Stromal cell of bone marrow (primary cell): ENCODE measurements around the gene TLE3.
"Not testable (repeated sequence)": the region's sequence is repeated elsewhere in the genome, so short reads cannot be mapped to it uniquely, and the experiment has no call there.

Experiments
- DNase-seq: peaks from one replicate; pipeline ENCODE4 v3.0.0-alpha.2; 2012; ENCODE audit warnings: low read depth

TLE3 gene

GRCh38 chr15:70097321-70098152, at the start of gene TLE3:
TSS of gene TLE3 (minus strand) at chr15:70097917. CDS start at chr15:70096798, 1,119 bp downstream.
- peak; percentile 97 for DNase-seq

DNA sequence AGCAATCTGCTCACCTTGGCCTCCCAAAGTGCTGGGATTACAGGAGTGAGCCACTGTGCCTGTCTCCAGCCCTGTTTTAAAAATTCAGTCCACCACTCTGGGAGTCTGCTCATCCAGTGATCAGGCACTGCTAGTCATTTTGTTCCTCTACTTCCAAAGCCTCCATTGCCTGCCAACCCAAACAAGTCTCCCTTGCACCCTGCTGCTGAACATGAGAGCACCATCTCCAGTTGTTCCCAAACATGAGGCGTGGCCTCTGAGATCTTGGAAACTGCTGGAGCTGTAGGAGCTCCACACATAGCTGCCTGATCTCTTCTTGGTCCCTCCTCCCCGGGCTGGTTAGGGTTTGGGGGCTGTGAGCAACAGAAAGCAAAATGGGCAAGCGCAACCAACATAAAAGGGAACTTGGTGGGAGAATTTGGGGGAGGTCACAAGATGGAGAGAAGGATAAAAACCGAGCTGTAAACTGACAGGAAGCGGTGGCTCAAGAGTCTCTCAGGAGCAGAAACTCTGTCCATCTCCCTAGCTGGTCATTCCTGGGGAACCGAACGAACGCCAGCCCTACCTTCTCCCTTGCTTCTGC, 49.6 kb upstream of the TLE3 start:
- no peak for DNase-seq

GRCh38 chr15:70146771-70147170, 49.1 kb upstream of the TLE3 start:
- DNase-seq: no peak

DNA sequence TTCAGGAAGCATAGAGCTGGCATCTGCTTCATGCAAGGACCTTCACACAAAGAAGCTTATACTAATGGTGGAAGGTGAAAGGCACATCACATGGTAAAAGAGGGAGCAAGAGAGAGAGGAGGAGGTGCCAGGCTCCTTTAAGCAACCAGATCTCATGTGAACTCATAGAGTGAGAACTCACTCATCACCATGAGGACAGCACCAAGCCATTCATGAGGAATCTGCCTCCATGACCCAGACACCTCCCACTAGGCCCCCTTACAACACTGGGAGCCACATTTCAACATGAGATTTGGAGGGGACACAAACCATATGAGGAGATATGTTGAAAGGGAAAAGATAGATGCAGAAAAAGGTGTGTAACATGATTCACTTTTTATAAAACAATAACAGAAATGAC, 48.4 kb upstream of the TLE3 start:
- no peak for DNase-seq

DNA sequence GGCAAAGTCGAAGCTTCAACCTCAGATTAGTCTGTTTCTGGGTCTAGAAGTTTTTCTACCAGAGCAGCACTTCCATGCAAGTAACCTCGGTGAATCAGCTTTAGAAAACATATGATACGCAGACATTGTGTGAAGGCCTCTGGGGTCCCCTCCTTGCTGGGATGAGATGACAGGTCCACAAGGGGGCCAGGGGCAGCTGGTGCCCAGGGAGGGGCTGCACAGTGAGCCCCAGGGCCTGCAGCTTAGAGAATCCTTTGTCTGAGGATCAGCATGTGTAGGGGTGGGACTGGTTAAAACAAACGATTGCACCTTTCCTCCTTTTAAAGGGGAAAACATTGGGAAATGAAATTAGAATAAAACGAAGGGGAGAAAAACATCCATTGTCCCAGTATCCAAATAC, 47.5 kb upstream of the TLE3 start:
- DNase-seq: no peak

DNA sequence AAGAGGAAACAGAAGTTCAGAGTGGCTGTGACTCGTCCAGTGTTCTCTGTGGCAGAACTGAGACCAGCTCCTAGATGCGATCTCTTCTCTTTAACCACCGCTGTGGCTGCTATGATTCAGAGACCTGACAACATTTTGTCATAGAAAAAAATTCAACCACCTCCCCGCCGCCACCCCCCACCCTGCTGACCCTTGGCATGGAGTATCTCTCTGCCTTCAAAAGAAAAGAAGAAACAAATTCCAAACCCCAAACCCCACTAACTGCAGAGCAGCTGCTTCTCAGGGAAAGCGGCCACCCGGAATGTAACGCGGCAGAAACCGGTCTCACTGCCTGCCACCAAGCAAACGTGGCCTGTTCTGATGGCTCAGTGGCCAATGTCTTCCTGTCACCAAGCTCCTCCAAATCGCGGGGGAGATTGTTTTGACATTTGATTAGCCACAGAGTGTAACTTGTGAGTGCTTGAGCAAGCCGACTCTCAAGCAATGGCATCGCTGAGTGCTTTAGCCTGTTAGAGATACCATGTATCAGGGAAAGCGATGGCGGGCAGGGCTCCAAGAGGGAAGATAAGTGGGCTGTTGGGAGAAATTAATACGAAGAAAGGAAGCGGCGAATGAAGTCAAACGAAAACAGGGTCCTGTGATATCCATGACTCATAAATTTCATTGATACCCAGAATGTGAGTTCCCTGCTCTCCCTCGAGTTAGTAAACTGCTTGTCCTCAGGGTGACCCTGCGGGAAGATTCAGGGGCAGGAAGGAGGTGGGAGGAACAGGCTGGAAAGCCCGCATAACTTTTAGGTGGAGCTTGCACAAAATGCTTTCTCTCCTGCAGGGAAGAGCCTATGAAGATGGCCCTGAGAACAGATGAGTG, 44.8 kb upstream of the TLE3 start:
- DNase-seq: no peak

- no peak for DNase-seq
These were observed 44.3 kb upstream of the TLE3 start for GRCh38 chr15:70142072-70142321.

GRCh38 chr15:70141376-70142071, 43.8 kb upstream of the TLE3 start:
- DNase-seq: no peak

DNA sequence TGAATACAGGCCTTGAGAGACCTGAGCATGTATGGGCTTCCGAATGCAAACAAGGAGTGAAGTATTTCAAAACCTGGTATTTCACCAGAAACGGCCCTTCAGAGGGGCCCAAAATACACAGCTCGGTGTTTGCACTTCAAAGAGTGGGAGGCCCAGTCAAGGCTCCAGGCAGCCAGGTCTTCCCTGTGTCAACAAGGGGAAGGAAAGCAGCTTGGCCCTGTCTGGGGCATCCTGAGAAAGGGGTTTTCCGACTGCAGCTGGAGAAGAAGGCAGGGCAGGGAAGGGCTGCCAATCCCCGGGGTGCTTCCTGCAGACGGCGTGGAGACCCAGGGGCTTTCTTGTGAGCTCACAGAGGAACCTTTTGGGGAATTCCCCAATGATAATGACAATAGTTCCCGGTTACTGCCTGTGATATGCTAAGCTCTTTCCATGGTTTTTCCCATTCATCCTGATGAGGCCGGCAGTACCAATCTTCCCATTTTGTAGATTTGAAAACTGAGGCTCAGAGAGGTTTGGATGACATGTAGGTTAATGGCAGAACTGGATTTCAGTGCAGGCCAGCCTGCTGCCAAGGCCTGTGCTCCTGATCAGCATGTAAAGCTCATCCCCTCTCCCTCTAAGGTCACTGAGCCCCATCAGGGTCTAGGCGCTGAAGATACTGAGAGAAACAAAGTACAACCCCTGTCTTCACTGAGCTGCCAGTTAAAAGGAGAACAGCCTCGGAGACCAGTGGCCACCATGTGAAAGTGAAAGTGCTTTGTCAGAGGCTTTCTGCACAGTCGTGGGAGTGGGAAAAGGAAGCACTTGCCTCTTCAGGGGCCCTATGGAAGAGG, 43.0 kb upstream of the TLE3 start:
- DNase-seq: no peak

DNA sequence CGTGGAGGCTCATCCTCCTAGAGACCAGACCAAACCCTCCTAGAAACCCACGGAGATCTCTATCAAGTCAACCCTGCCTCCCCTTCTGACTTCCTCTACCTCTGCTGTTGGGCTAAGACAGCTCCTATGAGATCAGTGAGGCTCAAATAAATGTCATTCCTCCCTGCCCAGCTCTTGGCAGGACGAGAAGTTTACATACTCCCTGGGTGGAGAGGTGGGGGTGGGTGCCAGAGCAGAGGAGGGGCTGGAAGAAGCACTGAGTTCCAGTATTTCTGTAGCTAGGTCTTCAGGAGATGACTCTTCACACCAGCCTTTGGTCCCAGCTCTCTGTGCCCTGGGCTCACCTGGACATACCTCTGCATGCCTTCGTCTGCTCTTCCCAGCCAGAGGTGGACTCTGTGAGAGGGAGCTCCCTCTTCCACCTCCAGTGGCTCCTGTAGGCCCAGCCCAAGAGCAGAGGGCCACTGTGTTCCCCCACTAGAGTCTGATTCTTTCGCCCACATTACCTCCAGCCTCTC, 42.4 kb upstream of the TLE3 start:
- DNase-seq: no peak

DNA sequence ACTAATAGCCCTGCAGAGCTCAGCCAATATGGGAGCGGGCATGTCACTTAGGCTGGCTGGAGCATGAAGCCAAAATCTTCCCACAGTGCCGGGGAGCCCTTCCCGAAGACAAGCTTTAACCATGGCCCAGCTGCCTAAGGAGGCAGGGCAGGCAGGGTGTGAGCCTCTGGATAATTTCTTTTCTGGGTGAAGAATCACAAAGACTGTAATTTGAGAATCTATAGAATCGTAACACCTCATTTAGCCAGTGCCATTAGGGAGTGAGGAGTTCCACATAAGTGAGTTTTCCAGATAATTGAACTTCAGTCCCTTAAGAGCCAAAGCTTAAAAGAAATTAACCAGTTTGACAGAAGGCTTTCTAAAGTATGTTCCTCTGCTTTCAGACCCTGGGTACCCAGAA, 40.2 kb upstream of the TLE3 start:
- no peak for DNase-seq

DNA sequence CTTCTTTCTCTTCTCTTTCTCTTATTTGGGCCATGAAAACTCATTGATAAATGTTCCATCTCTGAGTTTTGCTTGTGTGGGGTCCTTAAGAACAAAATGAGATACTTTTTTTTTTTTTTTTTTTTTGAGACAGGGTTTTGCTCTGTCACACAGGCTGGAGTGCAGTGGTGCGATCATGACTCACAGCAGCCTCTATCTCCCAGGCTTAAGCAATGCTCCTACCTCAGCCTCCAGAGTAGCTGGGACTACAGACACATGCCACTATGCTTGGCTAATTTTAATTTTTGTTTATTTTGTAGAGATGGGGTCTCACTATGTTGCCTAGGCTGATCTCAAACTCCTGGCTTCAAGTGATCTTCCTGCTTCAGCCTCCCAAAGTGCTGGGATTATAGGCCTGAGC, 39.3 kb upstream of the TLE3 start:
- DNase-seq: not testable (repeated sequence)

DNA sequence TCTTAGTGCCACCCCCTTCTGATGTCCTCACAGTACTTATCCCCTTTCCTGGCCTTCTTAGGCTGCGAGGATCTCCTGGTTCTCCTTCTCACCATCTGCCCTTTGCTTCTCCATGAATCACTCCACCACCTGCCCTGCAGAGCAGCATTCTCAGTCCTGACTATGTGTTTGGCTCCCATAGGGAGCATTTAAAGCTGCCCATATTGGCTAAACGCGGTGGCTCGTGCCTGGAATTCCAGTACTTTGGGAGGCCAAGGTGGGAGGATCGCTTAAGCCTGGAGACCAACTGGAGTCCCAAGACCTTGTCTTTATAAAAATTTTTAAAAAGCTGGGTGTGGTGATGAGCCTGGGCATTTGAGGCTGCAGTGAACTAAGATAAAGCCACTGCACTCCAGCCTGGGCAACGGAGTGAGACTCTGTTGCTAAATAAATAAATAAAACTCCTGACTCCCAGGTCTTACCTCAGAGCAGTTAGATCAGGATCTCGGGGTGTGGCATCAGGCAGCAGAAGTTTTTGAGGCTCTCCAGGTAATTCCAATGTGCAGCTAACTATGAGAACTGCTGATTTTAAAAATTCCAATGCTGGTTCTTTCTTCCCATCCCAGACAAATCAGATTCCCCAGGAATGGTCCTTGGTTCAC, 36.2 kb upstream of the TLE3 start:
- no peak for DNase-seq

GRCh38 chr15:70133296-70133695, 35.6 kb upstream of the TLE3 start:
- DNase-seq: no peak

DNA sequence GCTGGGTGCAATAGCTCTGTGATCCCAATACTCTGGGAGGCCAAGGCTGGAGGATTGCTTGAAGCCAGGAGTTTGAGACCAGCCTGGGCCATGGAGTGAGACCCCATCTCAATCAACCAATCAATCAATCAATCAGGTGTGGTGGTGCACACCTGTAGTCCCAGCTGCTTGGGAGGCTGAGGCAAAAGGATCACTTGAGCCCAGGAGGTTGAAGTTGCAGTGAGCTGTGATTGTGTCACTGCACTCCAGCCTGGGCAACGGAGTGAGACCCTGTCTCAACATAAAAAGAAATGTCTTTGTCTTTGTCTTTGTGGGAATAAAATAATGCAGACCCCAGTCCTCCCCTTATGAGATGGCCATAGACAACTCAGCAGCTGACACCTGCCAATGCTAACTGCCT, 34.9 kb upstream of the TLE3 start:
- no peak for DNase-seq

GRCh38 chr15:70132139-70132538, 34.4 kb upstream of the TLE3 start:
- DNase-seq: no peak

- DNase-seq: no peak
These were observed 30.9 kb upstream of the TLE3 start for GRCh38 chr15:70128414-70129140.

DNA sequence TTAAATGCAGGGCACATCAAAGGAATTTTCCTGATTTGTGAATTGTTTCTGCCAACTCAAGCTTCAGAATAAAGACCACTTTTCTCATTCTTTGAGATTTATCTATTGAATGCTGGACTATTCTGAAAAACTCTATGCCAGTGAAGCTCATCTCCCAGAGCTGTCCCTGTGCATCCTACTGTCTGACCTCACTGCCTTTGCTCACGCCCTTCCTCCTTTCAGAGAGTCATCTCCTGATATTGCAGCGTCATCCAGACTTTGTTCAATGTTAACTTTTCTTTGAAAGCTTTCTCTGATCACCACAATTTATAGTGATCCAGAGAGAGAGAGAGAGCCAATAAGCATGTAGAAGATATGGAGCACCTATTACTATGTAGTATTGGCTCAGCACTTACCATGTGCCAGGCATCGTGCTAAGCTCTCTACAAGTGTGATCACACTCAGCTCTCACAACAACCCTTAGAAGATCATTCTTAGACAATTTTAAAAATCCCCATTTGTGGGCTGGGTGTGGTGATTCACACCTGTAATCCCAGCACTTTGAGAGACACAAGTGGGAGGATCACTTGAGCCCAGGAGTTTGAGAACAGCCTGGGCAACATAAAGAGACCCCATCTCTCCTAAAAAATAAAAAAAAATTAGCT, 30.2 kb upstream of the TLE3 start:
- DNase-seq: no peak

DNA sequence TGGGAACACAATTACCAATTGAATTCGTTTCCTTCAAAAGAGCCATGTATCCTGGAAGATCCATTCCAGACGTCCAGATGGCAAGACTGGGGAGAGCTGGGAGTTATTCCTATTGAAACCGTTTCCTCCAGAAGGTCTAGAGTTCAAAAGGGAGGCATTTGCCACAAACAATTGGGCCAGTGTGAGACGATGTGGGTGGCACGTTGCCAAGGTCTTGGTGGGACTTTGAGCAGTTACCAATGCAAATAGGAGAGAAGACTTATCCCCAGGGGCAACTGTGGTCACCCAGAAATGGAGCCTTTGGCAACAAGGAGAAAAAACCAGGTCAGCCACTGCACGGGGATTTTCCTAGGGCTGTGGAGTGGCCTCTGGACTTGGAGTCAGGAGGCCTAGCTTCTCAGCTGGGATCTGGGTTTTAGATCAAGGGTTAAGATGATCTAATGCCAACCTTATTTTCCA, 29.6 kb upstream of the TLE3 start:
- no peak for DNase-seq

GRCh38 chr15:70126362-70126761, 28.6 kb upstream of the TLE3 start:
- DNase-seq: no peak
